ENCODE data around the gene BAZ1B.
"Not testable (repeated sequence)": the region's sequence is repeated elsewhere in the genome, so short reads cannot be mapped to it uniquely, and the experiment has no call there.

BAZ1B gene

DNA sequence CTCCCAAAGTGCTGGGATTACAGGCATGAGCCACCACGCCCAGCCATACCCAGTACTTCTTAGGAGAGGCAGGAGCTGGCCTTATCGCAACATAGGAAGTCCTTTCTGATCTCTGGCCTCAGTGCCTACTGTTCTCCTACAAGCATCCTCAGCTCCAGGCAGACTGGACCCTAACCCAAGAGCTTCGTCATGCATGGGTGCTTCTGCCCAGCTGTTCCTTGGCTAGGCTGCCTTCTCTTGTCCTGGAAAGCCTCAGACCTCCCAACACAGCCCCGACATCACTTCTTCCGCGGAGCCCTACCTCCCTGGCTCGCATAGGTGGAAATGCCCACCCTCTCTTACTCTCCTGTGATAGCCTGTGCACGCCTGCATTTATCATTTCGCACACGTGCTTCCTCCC is 19.6 kb upstream of the BAZ1B start:
- DNase-seq: no peak

DNA sequence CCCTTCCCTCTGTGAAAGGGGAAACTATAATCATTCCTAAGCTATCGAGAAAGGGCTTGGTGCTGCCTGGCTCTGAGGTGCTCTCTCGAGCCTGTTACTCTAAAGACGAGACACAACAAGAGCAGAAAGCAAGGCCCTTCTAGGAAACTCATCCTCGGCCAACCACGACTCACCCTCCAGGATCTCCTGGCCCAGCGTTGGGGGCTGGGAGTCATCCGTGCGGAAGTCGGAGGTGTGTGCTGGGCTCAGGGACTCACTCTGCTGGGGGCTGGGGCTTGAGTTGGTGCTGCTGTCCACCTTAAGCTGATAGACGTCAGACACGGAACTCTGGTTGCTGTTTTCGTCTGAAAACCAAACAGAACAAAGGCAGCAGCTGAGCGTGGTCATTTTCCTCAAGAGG is 17.6 kb upstream of the BAZ1B start:
- DNase-seq: no peak

DNA sequence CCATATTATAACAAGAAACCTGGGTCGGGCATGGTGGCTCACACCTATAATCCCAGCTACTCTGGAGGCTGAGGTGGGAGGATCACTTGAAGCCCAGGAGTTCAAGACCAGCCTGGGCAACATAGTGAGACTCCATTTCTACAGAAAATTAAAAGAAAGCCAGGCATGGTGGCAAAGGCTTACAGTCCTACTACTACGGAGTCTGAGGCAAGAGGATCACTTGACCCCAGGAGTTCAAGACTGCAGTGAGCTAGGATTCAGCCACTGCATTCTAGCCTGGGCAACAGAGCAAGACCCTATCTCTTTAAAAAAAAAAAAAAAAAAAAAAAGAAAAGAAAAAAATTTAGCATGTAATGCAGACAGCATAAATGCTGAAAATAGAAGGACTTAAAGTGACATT is 16.4 kb upstream of the BAZ1B start:
- not testable (repeated sequence) for DNase-seq

DNA sequence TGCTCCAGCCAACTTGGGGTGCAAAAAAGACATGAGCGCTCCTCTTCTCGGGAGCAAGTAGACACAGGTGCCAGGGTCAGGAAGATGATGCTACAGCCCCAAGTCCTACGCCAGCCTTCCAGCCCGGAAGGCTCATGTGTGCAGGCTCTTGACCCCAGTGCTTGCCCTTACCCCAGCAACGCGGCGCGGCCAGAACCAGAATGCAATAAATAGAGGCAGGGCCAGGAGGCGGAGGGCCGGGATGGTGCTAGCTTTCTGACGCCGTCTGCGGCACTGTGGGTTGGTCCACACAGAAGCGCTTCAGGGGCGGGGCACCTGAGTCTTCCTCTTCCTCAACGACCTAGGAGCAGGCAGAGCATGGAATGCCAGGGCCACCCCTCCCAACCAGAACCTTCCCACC is 15.0 kb upstream of the BAZ1B start:
- no peak for DNase-seq

DNA sequence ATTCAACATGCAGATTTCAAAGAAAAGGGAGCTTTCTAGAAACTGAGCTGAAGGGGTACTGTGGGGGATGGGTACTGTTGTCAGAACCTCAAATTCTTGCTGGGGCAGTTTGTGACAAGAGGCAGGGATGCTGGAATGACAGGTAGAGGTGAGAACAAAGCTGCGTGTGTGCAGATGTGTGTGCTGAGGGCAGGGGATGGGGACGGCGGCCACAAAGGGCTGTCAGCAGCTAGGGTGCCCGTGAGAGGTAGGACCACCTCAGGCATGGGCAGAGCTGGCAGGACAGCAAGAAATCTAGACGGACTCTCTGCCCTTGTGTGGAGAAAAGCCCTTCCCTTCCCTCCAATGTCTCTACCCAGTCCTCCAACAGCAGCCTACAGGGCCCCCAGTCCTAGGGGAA is 14.4 kb upstream of the BAZ1B start:
- DNase-seq: no peak

DNA sequence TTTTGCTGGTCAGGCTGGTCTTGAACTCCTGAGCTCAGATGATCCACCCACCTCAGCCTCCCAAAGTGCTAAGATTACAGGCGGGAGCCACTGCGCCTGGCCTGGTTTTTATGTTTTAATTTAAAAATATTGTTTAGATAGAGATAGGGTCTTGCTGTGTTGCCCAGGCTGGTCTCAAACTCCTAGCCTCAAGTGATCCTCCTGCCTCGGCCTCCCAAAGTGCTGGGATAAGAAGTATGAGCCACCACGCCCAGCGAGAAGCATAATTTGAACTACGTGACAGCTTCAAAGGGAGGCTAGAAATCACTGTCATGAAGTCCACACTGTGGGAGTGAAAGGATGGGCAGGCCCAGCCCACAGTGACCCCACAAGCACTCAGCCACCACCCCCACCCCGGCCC is 13.8 kb upstream of the BAZ1B start:
- DNase-seq: not testable (repeated sequence)

DNA sequence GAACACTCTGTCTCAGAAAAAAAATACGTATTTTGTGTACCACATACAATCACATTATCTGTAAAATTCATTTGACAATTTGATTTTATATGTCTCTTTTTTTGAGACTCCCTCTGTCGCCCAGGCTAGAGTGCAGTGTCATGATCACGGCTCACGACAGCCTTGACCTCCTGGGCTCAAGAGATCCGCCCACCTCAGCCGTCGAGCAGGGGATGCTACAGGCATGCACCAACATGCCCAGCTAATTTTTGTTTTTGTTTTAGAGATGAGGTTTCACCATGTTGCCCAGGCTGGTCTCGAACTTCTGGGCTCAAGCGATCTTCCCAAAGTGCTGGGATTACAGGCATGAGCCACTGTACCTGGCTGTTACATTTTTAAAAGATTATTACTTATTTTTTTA is 11.6 kb upstream of the BAZ1B start:
- DNase-seq: no peak

DNA sequence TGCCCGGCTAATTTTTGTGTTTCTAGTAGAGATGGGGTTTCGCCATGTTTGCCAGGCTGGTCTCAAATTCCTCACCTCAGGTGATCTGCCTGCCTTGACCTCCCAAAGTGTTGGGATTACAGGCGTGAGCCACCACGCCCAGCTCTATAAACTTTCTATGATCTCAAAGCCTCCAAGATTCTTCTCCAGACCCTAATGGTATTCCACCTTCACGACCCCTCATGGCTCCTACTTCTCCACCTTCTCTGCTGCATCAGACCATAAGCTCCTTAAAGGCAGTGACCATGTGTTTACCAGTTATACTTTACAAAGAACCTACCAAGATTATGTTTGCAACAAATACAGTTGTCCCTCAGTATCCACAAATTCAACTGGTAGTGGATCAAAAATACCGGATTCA is 10.1 kb upstream of the BAZ1B start:
- DNase-seq: no peak

DNA sequence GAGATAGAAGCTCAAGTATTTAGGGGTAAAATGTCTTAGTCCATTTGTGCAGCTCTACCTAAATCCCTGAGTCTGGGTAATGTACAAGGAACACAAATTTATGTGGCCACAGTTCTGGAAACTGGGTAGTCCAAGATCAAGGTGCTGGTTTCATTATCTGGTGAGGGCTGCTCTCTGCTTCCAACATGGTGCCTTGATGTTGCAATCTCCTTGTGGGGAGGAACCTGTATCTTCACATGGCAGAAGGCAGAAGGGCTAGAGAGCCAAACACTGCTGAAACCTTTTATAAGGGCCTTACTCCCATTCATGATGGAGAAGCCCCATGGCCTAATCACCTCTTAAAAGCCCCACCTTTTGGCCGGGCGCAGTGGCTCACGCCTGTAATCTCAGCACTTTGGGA is 8.7 kb upstream of the BAZ1B start:
- no peak for DNase-seq

DNA sequence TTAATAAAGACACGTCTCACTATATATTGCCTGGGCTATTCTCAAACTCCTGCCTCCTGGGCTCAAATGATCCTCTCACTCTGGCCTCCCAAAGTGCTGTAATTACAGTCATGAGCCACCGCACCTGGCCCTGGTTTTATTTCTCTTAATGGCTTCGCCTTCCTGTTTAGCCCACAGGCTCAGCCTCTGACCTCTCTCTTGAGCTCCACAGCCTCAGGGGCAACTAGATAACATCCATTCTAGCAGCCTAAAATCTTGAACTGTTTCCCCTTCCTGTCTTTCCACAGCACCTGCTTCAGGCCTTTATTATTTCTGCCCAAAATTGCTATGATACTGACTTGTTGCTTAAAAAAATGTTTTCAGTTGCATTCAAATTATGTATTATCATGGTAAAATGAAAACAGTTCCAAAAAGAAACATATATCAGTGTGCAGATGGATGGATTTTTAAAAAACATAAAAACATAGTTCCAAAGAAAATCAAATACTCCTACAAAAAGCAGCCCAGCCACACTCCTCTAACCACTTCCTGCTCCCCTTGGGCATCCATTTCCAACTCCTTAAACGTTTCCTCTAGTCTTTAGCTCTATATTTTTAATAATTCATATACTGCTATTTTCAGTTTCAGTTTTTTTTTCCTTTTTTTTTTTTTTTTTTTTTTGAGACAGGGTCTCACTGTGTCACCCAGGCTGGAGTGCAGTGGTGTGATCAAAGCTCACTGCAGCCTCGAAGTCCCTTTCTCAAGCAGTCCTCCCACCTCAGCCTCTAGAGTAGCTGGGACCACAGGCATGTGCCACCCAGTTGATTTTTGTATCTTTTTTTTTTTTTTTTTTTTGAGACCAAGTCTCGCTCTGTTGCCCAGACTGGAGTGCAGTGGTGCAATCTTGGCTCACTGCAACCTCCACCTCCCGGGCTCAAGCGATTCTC is 5.1 kb upstream of the BAZ1B start:
- DNase-seq: peak; percentile 41

DNA sequence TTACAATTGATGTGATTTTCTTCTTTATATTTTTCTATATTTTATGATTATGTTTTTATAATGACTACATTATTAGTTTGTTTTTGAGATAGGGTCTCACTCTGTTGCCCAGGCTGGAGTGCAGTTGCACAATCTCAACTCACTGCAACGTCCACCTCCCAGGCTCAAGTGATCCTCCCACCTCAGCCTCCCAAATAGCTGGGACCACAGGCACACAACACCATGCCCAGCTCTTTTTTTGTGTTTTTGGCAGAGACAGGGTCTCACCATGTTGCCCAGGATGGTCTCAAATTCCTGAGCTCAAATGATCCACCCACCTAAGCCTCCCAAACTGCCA is 4.0 kb upstream of the BAZ1B start:
- DNase-seq: not testable (repeated sequence)

DNA sequence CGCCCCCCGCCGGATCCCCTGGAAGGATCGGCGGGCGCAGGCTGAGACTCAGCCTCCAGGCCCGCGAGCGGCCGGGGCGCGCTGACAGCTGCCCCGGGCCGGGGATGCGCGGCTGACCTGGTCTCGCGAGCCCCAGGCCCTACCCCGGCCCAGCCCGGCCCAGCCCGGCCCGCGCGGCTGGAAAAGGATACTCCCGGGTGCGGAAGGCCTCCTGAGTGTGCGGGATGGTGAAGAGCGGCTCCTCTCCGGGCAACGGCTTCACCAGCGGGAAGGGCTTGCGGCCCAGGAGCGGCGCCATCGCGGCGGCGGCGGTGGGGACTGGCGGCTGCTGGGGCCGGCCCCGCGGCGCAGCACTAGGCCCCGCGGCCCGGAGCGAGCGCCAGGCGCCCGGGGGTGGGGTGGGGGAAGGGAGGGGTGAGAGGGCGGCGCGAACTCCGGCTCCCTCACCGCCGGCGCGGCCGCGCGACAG is 423 bp downstream of the BAZ1B start:
- no peak for DNase-seq

DNA sequence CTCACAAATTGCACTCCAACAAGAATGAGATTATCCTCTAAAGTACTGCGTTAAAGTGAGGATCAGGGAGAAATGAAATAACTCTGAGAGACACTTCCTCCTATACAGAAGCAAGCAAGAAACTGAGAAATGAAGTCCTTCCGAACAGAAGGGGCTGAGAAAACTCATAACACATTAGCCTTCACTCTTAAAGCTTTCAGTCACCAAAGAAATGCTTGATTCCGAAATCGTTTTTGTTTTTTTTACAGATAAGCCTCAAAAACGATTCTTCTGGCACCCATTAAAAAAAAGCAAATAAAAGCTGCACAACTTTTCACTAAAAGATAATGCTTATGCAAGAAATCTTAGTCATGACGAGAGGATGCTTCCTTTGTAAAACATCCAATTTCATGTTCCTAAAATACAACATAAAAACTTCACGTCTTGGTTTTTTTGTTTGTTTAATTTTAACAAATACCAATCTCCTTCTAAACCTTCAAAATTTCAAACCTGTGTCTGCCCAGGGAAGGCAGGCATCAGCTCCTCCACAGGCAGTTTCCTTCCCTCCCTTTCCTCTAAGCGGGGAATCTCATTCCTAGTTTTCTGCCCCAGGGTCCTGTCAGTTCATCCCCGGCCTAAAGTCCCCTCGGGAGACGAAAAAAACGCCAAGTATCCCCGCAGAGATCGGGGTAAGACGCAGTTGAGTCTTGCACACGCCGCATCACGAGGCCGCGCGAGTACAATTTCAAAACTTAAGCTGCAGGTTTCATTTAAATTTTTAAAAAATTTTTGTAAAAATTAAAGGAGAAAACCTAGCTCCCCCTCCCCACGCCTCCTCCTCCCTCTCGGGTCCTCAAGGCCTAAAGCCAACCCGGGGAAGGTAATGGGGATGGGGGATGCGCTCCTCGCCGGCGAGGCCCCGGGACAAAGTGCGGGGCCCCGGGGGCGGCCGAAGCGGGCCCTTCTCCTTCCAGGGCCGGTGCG is 1.1 kb downstream of the BAZ1B start:
- DNase-seq: no peak

DNA sequence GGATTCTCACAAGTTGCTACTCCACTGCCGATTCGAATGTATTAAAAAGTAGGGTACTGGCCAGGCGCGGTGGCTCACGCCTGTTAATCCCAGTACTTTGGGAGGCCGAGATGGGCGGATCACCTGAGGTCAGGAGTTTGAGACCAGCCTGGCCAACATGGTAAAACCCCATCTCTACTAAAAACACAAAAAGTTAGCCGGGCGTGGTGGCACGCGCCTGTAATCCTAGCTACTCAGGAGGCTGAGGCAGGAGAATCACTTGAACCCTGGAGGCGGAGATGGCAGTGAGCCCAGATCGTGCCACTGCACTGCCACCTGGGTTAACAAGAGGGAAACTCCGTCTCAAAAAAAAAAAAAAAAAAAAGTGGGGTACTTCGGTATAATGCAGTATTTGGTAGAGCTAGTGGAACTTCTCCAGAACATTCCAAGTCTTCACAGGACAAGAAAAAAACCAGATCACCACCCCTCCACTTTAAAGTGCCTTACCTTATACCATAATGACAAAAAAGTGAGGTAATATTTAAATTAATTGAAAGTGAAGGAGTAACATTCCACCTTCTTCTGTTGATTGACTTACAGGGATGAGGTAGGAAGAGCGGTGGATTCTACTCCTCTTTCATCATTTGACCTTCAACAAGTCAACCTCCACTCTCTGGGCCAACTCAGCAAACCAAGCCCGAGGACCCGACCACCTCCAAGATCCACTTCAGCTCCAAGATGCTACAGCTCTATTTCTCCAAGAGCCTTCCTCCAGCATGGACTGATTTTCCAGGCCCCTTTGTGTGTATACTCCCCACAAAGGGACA is 2.0 kb downstream of the BAZ1B start:
- no peak for DNase-seq

DNA sequence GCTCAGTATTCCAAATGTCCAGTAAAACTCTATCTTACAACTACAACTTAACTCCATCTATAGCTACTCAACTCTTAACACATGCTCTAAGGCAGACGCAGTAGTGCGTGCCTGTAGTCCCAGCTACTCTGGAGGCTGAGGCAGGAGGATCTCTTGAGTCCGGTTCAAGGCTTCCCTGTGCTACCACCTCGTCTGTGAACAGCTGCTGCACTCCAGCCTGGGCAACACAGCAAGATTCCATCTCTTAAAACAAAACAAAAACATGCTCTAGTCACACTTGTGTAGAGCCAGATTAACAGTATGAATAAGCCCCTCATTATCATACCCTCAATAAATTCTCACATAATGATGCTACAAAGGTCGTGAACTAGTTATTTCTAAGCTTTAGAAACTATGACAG is 3.6 kb downstream of the BAZ1B start:
- DNase-seq: no peak

DNA sequence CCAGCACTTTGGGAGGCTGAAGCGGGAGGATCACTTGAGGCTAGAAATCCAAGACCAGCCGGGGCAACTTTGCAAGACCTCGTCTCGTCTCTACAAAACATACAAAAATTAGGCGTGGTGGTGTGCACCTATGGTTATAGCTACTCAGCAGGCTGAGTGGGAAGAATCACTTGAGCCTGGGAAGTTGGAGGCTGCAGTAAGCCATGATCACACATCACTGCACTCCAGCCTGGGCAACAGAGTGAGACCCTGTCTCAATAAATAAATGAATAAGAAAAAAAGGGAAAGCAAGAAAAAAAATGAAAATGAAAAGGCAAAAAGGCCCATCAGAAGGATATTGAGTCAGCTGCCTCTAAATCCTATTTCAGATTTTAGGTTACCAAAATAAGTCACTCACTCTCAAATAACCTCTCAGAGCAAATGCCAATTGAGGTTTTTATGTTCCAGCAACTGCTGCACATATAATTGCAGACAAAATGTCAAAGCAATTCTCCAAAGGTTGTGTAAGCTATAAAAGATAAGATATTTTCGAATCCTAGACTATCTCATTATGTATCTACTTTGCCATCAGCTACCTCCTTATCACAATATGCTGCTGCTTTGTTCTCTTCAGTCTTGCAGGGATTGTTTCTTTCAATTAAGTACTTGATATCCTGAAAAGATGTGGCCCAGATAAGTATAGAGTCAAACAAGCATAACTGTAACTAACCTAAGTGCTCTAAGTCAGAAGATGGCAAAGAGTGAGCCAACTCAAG is 4.7 kb downstream of the BAZ1B start:
- DNase-seq: no peak

DNA sequence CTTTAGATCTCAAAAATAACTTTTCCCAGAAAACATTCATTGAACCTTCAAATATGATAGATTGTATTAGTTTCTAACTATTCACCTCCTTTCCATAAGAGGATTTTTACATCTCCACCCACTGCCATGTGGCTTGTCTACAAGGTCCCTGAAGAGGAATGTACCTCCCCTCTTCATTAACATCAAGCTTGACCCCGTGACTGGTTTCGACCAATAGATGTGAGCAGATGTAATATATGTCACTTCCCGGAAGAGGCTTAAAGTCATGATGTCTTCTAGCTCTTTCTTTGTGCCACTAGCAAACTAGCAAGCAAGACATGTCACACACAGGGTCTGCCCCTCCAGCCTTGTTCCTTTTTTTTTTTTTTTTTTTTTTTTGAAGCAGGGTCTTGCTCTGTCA is 6.9 kb downstream of the BAZ1B start:
- DNase-seq: no peak

DNA sequence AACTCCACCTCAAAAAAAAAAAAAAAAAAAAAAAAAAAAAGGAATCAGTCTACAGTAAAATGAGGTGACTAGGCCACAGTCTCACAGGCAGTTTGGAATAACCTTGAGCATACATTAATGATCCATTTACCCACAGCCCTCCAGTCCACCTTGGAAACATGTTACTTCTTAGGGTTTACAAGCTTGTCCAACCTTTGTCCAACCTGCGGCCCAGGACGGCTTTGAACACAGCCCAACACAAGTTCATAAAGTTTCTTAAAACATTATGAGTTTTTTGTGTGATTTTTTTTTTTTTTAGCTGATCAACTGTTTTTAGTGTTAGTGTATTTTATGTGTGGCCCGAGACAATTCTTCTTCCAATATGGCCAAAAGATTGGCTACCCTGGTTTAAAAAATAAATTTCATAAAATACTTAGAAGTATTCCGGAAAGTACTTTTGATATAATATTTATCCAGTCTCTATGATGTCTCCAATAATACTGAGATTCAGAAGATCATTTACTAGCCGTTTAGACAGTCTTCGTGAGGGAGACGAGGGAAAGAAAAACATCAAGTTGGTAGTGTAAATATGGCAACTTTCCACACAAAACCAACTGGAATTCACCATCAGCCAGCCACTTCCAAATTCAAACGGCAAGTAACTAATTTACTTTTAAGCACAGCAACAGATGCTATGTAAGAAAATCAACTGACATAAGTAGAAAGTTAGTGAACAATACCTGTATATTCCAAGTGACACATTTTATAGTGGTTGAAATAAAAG is 9.9 kb downstream of the BAZ1B start:
- no peak for DNase-seq

DNA sequence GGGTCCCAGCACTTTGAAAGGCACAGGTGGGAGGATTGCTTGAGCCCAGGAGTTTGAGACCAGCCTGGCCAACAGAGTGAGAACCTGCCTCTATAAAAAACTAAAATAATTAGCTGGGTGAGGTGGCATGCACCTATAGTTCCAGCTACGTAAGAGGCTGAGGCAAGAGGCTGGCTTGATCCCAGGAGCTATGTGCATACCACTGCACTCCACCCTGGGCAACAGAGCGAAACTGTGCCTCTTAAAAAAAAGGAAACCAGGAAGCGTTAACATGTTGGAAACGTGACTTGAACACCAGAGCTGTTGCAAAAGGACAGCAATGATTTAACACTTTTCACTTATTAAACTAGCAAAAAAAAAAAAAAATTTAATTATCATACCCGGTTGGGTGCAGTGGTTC is 12.6 kb downstream of the BAZ1B start:
- DNase-seq: no peak

DNA sequence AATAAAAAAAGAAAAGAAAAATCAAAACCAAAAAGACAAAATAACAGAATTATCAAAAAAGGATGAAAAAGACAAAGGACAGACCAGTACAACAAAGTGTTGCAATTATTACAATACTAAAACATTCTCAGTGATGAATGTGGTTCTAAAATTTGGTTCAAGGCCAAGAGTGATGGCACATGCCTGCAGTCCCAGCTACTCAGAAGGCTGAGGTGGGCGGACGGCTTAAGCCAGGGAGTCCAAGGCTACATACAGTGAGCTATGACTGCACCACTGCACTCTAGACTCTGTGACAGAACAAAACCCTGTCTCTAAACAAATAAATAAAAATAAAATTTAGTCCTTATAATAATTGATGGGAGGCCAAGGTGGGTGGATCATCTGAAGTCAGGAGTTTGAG is 14.5 kb downstream of the BAZ1B start:
- DNase-seq: no peak

DNA sequence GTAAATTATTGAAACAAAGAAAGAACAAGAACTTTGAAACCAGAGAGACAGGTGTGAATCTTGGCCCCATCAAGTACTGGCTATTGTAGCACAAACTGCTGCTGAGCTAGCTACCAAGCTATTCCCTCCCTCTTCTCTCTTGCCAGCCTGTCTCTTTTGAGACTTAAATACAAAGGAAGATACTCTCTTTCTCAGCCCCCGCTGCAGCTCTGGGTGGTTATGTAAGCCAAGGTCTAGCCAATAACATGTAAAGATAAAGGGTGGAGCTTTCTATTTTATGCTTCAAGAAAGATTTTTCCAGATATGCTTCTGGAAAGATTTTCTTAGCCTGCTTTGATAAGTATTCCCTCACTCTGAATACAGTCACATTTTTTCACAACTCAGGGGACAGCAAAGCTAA is 17.2 kb downstream of the BAZ1B start:
- no peak for DNase-seq

DNA sequence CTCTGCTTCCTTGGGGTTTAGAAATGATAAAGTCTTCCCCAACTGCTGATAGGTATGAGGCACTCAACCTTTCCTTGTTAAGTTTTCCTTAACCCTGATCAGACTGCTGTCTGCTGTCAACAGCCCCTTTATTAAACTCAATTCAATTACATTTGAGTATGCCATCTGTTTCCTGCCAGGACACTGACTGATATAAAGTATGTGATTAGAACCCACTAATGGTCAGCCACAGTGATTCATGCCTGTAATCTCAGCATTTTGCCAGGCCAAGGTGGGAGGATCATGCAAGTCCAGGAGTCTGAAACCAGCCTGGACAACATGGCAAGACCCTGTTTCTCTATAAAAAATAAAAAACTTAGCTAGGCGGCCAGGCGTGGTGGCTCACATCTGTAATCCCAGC is 18.1 kb downstream of the BAZ1B start:
- no peak for DNase-seq

All from NCI-H1092 (cell line).